ENCODE data around the gene RNF212.
"Not testable (repeated sequence)": the region's sequence is repeated elsewhere in the genome, so short reads cannot be mapped to it uniquely, and the experiment has no call there.

The RNF212 gene

DNA sequence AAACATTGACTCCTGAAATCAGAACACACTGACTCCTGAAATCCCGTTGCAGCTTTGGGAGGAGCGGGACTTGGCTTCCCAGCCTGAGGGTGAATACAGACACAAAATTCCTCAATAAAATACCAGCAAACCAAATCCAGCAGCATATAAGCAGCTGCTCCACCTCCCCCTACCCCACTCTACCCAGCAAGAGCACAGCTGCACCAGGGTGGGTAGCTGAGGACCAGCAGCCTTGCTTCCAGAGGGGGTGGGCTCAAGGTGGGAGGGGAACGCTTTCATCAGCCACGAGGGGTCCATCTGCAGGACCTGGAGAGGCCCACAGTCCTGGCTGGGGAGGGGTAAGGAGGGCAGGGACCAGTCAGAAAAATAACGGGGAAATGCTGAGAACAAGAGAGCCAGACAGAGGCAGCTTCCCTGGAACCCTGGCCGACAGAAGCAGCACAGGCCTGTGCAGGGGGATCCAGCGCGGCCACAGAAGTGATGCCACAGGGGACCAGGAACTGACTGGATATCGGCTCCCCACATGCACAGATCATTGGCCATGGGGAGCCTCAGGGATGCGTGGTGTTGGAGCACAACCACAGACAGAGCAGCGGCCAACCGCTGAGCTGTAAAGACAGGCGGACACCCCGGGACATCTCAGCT is 52.2 kb downstream of the RNF212 start:
- DNase-seq, result no peak

DNA sequence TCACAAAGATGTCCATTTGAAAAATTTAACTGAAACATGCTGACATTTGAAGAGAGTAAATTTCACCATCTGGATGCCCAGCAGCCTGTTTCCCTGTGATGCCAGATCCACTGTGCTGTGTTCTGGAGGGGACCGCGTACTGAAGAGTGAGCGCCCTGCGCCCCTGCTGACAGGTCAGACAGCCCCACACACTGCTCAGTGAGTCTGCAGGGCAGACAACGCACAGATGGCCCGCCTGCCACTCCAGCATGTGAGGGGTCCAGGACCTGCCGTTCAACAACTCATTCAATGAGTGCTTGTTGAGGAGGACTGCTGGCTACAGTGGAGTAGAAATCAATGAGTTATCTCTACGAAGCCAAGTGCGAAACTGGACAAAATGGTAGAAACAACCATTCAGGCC is 52.7 kb downstream of the RNF212 start:
- DNase-seq, result no peak

DNA sequence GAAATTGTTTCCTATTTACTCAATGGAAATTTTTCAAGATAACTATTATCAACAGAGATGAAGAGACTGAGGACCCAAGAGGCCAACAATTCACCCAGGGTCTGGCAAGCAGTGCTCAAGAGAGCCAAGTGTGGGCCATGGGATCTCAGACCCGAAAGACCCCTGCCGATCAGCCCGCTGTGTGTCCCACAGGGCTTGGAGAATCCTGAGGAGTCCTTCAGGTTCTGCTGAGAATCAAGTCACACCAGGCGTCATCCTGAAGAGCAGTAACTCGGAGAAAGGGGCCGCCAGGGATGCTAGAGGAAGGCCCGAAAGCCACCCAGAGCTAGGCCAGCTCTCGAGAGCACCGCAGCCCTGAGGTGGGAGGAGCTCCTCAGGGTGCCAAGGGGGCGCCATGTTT is 53.2 kb downstream of the RNF212 start:
- DNase-seq, result no peak

DNA sequence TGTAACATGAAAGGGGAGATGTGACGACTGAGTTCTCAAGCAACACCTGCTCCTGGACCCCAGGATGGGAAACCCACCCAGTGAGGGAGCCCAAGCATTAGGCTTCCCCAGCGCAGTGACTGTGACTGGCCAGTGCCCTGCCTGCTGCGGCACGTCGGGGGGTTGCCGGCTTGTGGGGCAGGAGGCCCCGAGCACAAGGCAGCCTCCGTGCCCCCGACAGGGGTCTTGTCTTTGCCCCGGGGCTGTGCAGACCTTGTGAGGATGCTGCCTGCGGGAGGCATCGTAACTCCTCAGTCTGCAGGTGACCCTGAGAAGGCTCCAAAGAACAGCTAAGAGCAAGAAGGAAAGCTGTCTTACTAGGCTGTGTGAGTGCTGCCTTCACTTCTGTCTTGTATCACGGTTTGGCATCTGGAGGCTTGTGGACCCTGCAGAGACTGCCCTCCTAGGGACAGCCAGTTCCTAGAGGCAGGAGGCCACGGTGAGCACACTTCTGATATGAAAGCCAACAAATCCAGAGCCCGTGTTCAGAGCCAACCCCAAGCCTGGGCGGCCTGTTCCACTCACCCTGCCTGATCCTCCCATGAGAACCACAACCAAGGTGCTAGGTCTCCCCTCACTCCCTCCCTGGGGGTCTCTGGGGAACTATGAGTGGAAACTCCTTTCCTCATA is 54.2 kb downstream of the RNF212 start:
- no peak for DNase-seq

DNA sequence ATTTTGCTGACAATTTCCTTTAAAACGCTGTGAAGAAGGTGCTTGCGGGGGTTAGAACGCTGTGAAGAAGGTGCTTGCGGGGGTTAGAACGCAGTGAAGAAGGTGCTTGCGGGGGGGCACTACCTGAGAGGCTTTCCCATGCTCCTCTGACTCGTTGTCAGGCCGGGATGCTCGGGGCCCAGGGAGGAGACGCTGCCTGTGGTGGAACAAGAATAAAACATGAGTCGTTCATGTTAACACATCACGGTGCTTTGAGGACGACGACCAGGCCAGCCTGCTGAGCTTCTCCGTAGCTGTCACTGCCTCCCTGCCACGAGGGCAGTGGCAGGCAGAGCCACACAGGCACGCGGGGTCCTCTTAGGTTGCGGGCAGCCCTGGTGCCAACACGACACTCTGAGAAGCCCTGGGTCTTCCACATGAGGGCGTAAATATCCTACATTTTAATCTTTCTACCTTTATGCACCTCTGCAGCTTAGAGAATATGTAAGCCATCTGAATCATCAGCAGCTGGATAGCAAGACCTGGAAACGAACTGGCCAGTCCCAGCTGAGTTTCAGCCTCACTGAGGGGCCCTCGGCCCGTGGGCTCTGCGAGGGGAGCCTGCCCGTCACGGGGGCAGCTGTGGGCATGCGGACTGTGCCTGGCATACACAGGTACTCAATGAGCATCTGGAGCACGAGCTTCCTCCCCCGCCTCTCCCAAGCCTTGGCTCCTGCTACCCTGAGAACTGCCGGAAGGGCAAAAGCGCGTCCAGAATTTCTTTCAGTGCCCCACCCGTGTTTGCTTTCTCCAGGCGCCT is 55.0 kb downstream of the RNF212 start:
- no peak for DNase-seq

DNA sequence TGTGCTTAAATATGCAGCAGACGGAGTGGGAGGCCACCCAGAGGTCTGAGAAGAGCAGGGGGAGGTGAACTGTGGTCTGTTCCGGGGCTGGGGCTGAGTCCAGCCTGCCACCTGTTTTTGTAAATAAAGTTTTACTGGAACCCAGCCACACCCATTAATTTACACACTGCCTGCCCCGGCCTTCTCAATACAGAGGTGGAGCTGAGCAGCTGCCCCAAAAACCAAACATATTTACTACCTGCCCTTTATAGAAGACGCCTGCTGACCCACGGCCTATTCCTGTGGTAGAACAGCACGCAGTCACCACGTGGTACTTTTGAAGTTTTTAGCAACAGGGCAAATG is 56.0 kb downstream of the RNF212 start:
- DNase-seq, result no peak

DNA sequence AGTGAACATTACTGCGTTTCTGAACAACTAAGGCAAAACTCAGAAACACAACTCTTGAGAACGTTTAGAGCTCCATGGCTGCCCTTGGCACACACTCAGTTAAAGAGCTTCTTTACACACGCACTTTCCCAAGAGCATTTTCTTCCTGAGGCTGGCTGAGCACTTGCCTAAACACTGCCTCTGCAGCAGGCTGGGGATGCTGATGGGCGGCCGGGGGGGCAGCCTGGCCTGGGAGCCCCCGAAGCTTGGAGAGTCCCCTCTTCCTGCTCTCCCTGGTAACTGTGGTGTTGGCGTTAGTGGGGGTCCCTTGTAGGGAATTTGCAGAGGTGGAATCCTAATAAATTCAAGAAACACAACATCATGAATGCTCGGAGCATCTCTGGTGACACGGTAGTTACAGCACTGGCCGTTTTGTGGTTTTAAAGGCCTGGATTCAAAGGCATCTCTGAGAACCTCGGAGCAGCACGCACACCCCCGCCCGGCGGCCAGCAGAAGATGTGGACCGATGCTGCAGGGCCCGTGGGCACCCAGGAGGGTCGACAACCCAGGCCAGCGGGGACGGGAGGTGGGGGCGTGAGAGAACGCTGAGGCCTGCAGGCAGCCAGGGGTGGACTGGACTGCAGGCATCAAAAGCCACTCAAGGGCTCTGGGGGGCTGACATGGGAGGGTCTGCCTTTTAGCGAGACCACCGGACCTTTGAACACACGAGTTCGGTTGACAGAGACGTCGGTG is 56.5 kb downstream of the RNF212 start:
- DNase-seq, result no peak

DNA sequence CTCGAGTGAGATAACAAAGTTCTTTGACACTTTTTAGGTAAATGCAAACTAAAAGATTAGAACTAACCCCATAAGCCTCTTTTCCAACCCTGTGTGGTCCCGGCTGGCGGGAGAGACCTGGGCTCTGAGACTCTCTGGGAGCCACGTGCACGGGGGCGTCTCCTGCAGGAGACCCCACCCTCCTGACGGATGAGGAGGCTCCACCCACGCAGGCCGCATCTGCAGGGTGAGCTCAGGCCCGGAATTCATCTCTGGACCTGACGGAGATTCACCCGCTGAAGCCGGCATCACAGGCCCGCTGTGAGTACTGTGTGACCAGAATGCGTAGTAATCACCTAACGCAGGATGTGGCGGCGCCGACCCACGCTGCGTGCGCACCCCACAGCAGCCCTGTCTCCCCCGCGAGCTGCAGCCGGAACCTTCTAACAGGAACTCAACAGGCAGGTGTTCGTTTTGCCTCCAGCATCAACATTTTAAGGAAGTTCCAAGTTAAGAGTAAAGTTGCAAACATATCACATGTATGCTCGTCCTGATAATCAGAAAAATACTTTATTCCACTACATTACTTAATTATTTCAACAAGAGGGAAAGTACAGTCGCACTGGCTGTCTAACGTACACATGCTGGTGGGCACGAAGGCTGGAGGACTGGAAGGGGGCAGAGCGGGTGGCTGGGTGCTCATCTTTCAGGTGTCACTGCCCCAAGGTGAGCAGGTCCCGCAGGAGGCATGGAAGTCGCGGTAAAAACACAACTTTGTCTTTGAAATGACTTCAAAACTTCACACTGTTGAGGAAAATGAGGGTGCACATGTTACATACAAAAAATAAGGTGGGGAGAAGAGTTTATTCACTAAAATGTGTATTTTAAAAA is 57.4 kb downstream of the RNF212 start:
- DNase-seq, result peak; percentile 32

DNA sequence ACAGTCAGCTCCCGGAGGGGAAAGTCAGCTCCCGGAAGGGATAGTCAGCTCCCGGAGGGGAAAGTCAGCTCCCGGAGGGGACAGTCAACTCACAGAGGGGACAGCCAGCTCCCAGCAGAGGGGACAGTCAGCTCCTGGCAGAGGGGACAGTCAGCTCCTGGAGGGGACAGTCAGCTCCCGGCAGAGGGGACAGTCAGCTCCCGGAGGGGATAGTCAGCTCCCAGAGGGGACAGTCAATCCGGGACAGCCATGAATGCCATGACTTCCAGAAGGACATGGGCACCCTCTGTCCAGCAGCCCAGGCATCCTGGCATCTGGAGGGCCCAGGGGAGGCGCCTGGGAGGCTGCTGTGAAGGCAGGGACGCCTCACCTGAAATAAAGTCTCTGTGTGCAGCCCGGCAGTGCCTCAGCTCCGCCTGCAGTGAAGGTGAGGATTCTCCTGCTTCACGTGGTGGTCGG is 58.1 kb downstream of the RNF212 start:
- DNase-seq, result not testable (repeated sequence)

DNA sequence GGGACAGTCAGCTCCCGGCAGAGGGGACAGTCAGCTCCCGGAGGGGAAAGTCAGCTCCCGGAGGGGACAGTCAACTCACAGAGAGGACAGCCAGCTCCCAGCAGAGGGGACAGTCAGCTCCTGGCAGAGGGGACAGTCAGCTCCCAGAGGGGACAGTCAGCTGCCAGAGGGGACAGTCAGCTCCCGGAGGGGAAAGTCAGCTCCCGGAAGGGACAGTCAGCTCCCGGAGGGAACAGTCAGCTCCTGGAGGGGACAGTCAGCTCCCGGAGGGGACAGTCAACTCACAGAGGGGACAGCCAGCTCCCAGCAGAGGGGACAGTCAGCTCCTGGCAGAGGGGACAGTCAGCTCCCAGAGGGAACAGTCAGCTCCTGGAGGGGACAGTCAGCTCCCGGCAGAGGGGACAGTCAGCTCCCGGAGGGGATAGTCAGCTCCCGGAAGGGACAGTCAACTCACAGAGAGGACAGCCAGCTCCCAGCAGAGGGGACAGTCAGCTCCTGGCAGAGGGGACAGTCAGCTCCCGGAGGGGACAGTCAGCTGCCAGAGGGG is 58.6 kb downstream of the RNF212 start:
- DNase-seq, result not testable (repeated sequence)

DNA sequence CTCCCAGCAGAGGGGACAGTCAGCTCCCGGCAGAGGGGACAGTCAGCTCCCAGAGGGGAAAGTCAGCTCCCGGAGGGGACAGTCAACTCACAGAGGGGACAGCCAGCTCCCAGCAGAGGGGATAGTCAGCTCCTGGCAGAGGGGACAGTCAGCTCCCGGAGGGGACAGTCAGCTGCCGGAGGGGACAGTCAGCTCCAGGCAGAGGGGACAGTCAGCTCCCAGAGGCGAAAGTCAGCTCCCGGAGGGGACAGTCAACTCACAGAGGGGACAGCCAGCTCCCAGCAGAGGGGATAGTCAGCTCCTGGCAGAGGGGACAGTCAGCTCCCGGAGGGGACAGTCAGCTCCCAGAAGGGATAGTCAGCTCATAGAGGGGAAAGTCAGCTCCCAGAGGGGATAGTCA is 59.5 kb downstream of the RNF212 start:
- not testable (repeated sequence) for DNase-seq

DNA sequence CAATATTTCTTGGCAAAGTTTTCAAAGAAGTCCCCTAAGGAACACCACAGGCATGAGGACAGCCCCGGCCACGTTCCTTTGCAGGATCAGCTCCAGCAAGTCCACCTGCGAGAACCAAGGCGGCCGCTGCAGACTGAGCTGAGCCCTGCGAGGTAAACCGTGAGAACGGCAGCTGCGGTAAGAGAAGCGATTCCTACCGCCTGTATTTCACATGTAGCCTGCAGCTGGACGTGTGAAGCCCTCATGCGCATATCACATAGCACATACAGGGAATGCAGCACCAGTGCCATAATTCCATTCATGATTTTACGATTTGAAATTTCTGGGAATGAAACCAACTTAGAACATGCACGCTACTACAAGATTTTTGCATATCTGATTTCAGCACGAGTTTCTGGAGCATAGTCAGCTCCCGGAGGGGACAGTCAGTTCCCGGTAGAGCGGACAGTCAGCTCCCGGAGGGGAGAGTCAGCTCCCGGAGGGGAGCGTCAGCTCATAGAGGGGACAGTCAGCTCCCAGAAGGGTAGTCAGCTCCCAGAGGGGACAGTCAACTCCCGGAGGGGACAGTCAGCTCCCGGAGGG is 60.2 kb downstream of the RNF212 start:
- DNase-seq, result no peak

DNA sequence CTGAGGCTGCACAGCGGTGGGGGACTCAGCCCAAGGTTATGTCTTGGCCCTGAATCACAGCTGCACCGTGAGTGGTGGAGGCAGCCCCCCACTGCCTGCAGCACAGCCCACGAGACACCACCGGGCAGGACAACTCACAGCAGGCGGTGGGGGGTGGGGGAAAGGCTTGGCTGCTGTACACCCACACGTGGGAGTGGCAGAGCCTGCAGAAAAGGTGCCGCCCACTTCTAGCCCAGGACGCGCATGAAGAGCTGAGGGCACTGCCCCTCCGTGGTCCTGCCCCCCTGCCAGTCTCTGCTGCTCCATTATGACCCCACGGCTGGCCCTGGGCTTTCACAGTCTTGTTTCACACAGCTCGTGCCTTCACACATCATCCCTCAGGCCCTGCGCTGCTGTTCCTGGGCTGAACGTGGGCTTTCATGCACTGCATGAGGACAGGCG is 61.1 kb downstream of the RNF212 start:
- no peak for DNase-seq

DNA sequence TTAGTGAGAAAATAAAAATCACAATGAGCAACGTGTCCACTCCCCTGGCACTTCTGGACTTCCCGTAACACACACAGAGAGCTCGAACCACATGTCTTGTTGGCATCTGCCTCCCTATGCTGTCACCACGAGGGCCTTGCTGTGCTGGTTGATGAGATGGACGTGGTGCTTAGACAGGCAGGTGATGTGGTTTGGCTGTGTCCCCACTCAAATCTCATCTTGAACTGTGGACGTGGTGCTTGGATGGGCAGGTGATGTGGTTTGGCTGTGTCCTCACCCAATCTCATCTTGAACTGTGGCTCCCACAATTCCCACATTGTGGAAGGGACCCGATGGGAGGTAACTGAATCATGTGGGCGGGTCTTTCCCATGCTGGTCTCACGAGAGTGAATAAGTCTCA is 61.9 kb downstream of the RNF212 start:
- DNase-seq, result no peak

DNA sequence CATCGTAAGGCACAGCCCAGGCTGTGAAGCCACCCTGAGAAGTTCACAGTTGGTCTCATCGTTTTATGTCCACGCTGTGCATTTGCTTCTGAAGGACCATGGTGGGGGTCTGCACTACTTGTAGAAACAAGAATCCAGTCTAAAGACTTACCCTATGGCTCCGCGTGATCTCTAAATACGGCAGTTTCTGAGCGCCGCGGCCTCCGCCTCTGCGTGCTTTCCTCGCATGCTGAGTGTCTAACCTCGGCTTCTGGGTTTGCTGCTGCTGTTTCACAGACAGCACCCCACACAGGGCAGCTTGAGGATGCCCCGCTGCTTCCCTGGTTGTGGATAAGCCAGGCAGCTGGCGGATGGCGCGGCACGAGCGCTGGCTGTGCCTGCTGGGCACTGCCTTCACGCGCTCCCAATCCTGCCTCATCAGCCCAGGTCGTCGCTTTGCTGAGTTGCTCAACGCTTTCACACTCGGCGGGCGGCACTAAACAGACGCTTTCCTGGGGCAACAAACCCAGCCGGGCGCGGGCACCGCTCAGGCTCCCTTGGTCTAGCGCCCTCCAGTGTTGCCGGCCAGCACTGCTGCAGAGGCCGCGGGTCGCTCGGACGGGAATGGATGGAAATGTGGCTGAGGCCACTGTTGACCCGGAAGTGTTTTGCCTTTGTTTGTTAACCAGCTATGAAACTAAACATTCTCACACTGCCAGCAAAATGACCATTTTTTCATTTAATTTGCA is 62.7 kb downstream of the RNF212 start:
- DNase-seq, result no peak

DNA sequence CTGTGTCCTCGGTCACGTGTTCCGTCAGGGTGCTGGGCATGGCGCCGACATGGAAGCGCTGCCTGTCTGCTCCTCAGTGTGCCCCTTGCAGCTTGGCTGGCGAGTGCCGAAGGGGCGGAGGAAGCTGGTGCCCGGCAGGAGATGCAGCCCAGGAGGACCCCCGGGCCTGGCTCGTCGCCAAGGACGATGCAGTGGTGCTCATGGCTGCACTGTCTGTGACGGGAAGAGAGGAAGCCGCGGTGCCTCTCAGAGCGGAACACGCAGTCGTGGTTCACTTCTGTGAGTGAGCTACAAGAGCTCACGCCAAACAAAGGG is 63.8 kb downstream of the RNF212 start:
- no peak for DNase-seq

DNA sequence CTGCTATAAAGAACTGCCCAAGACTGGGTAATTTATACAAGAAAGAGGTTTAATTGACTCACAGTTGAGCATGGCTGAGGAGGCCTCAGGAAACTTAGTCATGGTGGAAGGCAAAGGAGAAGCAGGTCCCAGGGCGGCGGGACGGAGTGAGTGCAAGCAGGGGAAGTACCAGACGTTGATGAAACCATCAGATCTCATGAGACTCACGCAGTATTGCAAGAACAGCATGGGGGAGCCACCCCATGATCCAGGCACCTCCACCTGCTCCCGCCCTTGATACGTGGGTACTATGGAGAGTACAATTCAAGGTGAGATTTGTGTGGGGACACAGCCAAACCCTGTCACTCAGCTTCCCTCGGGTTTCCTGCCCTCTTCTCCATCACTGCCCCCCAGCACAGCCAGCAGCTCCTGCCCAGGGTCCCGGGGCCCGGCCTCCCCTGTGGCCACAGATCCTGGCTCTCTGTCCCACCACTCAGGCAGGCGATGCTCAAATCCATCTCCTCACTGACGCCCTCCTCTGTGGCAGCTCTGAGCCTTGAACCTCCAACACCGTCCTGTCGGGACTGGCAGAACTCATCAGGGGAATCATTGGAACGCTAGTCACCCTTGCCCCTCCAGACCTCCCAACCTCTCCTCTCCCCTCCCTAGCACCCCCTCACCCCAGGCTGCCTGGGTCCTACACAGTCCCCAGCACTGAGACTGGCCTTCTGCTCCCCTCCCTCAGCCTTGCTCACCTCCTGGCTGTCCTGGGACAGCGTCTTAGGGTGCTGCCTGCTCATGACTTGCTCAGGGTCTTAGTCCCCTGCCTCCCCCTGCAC is 64.4 kb downstream of the RNF212 start:
- peak; percentile 92 for DNase-seq

DNA sequence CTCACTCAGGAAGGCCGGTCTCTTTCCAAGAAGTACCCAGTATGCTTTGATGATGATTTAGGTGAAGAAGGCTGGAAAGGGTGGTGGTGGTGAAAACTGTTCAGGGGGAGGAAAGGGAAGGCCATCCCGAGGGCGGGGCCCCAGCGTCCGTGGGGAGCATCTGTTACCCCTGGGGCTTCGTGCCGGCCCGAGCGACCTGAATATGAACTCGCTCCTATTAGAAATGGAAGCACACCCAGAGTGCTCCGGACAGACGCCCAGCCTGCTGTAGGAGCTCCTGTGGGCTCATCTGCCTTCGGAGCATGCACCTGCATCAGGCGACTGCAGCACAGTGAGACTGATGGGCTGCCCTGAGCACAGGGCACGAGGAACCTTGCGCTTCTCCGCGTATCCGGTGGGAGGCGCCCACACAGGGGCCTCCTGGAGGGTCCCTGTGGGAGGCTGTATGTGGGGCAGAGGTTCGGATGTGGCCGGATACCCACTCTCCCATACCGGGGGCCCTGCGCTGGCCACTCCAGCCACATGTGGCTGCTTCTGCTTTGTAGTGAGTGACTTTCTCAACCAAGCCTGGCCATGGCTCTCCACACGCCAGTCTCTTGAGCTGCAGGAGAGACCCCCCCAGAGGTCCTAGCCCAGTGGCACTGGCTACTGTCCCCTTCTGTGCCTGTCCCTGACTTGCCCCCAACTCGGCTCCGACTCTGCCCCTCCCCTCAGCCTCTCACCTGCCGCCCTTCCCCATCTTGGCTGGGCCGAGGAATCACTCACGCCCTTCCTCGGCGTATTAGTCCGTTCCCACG is 65.2 kb downstream of the RNF212 start:
- no peak for DNase-seq
